Neural crest cell (in vitro differentiated cells): ENCODE data around the gene HSF4. TPM values are rescaled to one million over a fixed set of nuclear protein-coding genes. Genes with fewer than 3 reads are reported as not detected.

ENCODE experiments used
- DNase-seq: peaks from one replicate; pipeline ENCODE4 v3.0.0; 2021; ENCODE audit warnings: low read depth, mixed read lengths, low spot score
- H3K27ac Mint-ChIP-seq: one replicate; pipeline ENCODE4 v1.8.0; 2021; ENCODE audit warnings: mild to moderate bottlenecking, mixed read lengths; ENCODE audit not compliant: unreplicated experiment
- H3K27me3 Mint-ChIP-seq: 2 replicates; pipeline ENCODE4 v1.8.0; 2021; ENCODE audit warnings: low read depth, mild to moderate bottlenecking, mixed read lengths
- H3K36me3 Mint-ChIP-seq: 2 replicates; pipeline ENCODE4 v1.8.0; 2021; ENCODE audit warnings: low read depth, mild to moderate bottlenecking, mixed read lengths
- H3K4me1 Mint-ChIP-seq: 2 replicates; pipeline ENCODE4 v1.8.0; 2021; ENCODE audit warnings: mixed read lengths
- H3K4me3 Mint-ChIP-seq: one replicate; pipeline ENCODE4 v1.8.0; 2021; ENCODE audit warnings: mild to moderate bottlenecking, mixed read lengths
- H3K9me3 Mint-ChIP-seq: 2 replicates; pipeline ENCODE4 v1.8.0; 2021; ENCODE audit warnings: mixed read lengths
- total RNA-seq: library from RNA; stranded (reverse); gene quantifications from 2 replicates; pipeline ENCODE4 v1.2.1, GENCODE V29; 2021
- TF ChIP-seq, protein P1 (sequence below): fragments of 200-600 bp; sonication (generic); conservative IDR thresholded peaks from 2 replicates; pipeline ENCODE4 v1.5.0; 2021; ENCODE audit warnings: antibody characterized with exemption, mild to moderate bottlenecking

Gene HSF4
- total RNA-seq, 1 donor from 2014 or later = 1.3 TPM

- peaks cover 32% of the 10 kb centered on the region for H3K4me1 Mint-ChIP-seq
- H3K36me3 Mint-ChIP-seq = no peaks in the 10 kb centered on the region
- no peak overlapping the region for H3K27ac Mint-ChIP-seq
- peak overlapping the region; percentile 88 for H3K4me3 Mint-ChIP-seq
- H3K9me3 Mint-ChIP-seq = no peaks in the 10 kb centered on the region
- peaks cover 81% of the 10 kb centered on the region for H3K27me3 Mint-ChIP-seq
- DNase-seq = no peak
- TF ChIP-seq, protein P1, sequence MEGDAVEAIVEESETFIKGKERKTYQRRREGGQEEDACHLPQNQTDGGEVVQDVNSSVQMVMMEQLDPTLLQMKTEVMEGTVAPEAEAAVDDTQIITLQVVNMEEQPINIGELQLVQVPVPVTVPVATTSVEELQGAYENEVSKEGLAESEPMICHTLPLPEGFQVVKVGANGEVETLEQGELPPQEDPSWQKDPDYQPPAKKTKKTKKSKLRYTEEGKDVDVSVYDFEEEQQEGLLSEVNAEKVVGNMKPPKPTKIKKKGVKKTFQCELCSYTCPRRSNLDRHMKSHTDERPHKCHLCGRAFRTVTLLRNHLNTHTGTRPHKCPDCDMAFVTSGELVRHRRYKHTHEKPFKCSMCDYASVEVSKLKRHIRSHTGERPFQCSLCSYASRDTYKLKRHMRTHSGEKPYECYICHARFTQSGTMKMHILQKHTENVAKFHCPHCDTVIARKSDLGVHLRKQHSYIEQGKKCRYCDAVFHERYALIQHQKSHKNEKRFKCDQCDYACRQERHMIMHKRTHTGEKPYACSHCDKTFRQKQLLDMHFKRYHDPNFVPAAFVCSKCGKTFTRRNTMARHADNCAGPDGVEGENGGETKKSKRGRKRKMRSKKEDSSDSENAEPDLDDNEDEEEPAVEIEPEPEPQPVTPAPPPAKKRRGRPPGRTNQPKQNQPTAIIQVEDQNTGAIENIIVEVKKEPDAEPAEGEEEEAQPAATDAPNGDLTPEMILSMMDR = no peak
Measured at GRCh38 chr16:67170949-67171649, 6.6 kb downstream of the HSF4 start.

- H3K27ac Mint-ChIP-seq = no peak overlapping the region
- peaks cover 69% of the 10 kb centered on the region for H3K27me3 Mint-ChIP-seq
- peak overlapping the region; percentile 87 for H3K4me3 Mint-ChIP-seq
- H3K9me3 Mint-ChIP-seq = no peaks in the 10 kb centered on the region
- peaks cover 32% of the 10 kb centered on the region for H3K4me1 Mint-ChIP-seq
- no peak for DNase-seq
- H3K36me3 Mint-ChIP-seq = no peaks in the 10 kb centered on the region
- TF ChIP-seq, protein P1 = no peak
Measured at GRCh38 chr16:67173323-67173722, 8.8 kb downstream of the HSF4 start.

DNA sequence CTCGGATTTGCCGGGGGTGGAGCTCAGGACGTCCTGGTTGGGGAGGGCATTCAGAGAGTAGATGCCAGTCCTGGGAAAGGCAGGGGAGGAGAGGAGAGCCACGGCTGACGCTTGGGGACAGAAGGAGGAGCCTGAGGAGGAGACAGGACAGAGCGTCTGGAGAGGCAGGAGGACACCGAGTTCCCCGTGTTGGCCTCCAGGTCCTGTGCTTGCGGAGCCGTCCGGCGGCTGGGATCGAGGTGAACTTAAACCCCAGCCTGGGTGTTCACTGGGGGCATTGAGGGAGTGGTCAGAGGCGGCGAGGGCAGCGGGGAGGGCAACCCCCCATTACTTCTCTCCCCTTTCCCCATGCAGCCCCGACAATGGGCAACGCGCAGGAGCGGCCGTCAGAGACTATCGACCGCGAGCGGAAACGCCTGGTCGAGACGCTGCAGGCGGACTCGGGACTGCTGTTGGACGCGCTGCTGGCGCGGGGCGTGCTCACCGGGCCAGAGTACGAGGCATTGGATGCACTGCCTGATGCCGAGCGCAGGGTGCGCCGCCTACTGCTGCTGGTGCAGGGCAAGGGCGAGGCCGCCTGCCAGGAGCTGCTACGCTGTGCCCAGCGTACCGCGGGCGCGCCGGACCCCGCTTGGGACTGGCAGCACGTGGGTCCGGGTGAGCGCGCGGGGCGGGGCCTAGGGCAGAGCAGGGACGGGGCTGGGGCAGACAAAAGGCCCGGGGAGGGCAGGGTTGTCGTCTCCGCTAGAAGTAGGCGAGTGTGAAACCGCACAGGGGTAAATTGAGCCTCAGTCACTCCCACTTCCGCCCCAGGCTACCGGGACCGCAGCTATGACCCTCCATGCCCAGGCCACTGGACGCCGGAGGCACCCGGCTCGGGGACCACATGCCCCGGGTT is 9.5 kb downstream of the HSF4 start:
- H3K27me3 Mint-ChIP-seq = peaks cover 68% of the 10 kb centered on the region
- H3K4me3 Mint-ChIP-seq = peak overlapping the region; percentile 87
- peak; percentile 65 for DNase-seq
- H3K4me1 Mint-ChIP-seq = peaks cover 37% of the 10 kb centered on the region
- no peaks in the 10 kb centered on the region for H3K9me3 Mint-ChIP-seq
- H3K36me3 Mint-ChIP-seq = peaks cover 2% of the 10 kb centered on the region
- H3K27ac Mint-ChIP-seq = no peak overlapping the region
- TF ChIP-seq, protein P1 = no peak

- Mint-ChIP-seq H3K27me3 (peaks cover 64% of the 10 kb centered on the region), H3K4me1 (peaks cover 35% of the 10 kb centered on the region), H3K27ac (no peak overlapping the region), H3K4me3 (peak overlapping the region; percentile 54), H3K9me3 (no peaks in the 10 kb centered on the region), H3K36me3 (peaks cover 2% of the 10 kb centered on the region)
- DNase-seq = no peak
- TF ChIP-seq, protein P1 = no peak
Measured at GRCh38 chr16:67174706-67175231, 10.2 kb downstream of the HSF4 start.

GRCh38 chr16:67176662-67177061 is 12.1 kb downstream of the HSF4 start:
- TF ChIP-seq, protein P1 = no peak
- H3K27me3 Mint-ChIP-seq = peaks cover 49% of the 10 kb centered on the region
- H3K36me3 Mint-ChIP-seq = peaks cover 2% of the 10 kb centered on the region
- no peak overlapping the region for H3K27ac Mint-ChIP-seq
- peak overlapping the region; percentile 5 for H3K4me3 Mint-ChIP-seq
- DNase-seq = no peak
- H3K4me1 Mint-ChIP-seq = peaks cover 19% of the 10 kb centered on the region
- H3K9me3 Mint-ChIP-seq = no peaks in the 10 kb centered on the region
